Fibroblast of skin of right biceps (primary cell): ENCODE data around the gene SGF29.
A peak's percentile ranks its signal among the peaks of the same experiment; 100 is the strongest.
"Not testable (repeated sequence)": the region's sequence is repeated elsewhere in the genome, so short reads cannot be mapped to it uniquely, and the experiment has no call there.

Experiments used
- DNase-seq: peaks from one replicate; pipeline ENCODE4 v3.0.0-alpha.2; 2013

SGF29 gene

DNA sequence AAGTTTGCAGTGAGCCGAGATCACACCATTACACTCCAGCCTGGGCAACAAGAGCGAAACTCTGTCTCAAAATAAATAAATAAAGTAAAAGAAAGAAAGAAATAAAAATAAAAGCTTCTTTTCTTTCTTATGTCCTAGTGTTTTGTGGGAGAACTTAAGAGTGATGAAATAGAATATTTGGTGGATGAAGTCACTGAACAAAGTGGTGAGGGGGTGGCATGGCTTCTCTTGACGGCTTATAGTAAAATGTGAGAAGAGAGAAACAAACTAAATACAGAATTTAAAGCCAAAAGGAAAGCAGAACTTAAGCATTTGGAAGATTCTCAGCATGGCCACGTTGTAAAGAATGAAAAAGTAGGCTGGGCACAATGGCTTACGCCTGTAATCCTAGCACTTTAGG, 15.3 kb downstream of the SGF29 start:
- peak; percentile 46 for DNase-seq

DNA sequence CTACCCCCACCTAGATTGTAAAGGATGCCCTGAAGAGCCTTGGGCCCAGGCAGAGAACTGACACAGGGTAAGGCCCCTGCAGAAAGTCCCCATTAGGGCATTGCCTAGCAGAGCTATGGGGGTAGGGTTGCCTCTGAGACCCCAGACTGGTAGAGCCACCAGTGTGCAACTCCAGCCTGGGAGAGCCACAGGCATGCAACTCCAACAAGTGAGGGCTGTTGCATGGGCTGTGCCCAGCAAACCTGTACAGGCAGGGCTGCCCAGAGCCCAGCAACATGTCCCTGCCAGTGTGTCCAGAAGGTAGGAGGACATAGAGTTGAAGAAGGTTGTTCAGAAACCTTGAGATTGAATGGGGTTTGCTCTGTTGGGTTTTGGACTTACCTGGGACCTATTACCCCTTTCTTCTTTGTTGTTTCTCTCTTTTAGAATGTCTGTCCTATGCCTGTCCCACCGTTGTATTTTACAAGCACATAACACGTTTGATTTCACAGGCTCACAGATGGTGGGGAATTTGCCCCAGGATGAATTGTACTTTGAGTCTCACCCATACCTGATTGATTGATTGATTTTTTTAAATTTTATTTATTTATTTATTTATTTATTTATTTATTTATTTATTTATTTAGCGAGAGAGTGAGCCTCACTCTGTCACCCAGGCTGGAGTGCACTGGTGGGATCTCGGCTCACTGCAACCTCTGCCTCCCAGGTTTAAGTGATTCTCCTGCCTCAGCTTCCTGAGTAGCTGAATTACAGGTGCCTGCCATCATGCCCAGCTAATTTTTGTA, 16.4 kb downstream of the SGF29 start:
- no peak for DNase-seq

DNA sequence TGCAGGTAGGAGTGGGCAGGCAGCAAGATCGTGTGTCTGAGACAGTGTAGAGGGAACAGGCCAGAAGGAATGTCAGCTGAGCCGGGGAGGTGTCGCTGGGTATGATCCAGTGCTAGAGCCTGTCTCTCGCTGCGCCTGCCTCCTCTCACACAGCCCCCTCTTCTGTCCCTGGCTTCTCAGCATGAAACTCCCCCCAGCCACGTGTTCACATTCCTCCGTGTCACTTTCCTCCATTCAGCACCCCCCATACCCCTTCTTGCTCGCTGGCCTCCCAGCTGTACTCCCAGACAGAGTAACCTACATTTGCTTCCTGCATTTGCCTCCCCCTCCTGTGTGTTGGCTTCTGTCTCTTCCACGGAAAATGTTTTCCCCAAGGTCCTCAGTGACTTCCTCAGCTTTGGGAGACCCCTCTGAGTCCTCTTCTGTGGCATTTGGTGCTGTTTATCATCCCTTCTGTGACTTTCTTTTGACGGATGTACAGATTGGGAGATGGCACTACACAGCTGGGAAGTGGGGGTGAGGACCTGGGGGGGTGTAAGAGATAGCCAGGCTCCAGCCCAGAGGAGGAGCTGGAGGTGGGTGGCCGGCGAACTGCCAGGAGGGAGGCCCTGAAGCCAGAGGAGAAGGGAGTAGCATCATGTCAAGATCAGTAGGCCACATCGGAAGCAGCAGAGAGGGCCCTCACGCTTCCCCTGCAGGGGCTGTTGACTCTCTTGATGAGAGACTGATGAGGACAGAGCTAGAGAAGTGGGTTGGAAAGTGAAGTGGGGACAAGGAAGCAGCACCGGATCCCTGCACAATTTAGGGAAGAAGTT, 19.2 kb downstream of the SGF29 start:
- peak; percentile 74 for DNase-seq

DNA sequence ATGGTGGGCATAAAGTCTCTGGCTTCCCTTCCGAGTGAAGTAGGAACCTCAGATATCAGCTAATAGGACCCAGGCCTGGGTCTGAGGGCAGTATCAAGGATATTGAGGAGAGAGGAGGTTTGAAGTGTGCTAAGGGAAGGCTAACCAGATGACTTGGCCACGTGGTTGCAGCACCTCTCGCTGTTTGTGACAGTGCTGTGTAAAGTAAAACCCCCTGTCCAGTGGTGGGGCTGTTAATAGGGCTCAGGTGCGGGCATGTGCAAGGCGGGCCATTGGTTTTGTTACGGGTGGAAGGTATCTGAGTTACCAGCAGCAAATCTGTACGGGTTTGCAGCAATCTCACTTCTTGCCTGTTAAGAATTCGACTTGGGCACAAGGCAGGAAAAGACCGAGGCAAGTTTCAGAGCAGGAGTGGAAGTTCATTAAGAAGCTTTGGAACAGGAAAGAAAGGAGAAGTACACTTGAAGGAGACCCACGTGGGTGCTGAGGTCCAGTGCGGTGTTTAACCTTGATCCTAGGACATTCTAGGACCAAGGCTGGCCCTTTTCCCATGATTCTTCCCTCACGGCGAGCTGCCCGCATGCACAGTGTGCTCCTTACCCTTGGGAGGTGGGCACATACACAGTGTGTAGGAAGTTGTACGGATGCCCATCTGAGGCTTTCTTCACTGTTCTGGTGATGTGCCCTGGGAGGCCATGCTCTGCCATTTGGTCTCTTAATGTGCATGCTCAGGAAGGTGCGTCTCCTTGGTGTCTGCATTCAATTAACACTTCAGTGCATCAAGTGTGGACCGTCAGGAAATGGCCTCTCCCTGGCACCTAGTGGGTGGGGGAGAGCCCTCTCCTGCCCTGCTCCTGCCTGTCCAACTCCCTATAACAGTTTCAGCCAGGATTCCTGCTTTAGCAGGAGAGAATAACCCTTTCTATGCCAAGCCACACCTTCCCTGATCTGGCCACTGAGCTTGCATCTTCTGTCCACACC, 20.3 kb downstream of the SGF29 start:
- DNase-seq = no peak

DNA sequence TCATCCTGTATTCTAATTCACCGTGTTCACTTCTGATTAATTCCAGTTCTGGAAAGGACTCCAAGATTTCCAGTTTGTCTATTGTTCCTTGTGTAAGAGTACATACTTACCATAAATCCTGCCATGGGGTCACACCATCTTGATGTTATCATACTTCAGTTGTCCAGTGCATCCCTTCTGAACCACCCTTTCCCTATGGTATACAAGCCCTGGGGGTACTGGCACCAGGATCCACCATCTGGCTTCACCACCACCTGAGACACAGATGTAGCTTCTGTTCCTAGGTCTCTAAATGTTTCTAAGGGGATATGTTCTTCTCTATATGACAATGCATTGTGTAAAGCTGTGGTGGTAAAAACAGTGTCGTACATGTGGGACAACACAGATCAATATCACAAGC, 21.2 kb downstream of the SGF29 start:
- no peak for DNase-seq

DNA sequence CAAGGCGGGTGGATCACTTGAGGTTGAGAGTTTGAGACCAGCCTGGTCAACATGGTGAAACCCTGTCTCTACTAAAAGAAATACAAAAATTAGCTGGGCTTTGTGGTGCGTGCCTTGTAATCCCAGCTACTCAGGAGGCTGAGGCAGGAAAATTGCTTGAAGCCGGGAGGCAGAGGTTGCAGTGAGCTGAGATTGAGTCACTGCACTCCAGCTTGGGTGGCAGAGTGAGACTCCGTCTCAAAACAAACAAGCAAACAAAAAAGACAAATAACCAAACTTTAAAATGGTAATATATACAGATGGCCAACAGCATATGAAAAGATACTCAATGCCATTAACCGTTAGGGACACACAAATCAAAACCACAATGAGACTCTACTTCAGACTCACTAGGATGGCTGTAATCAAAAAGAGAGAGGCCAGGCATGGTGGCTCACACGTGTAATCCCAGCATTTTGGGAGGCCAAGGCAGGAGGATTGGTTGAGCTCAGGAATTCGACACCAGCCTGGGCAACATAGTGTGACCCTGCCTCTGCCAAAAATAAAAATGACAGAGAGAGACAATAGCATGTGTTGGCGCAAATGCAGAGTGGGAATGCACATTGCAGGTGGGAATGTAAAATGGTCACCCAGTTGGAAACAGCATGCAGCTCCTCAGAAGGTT, 21.9 kb downstream of the SGF29 start:
- DNase-seq = no peak

DNA sequence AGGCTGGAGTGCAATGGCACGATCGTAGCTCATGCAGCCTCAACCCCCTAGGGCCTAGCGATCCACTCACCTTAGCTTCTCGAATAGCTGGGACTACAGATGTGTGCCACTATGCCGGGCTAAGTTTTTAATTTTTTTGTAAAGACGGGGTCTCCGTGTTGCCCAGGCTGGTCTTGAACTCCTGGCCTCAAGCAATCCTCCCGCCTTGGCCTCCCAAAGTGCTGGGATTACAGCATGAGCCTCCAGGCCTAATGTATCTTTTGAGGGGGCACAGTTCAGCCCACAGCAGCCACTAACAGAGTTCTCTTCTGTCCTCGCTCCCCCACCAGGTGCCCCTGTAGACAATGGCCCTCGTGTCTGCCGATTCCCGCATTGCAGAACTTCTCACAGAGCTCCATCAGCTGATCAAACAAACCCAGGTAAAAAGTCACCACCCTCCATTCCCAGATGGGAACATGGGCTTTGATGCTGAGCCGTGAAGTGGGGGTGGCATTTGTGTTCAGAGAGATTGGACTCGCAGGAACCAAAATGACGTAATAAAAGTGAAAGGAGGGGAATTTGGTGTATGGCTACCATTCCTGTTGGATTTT, 27.1 kb downstream of the SGF29 start:
- DNase-seq = no peak

DNA sequence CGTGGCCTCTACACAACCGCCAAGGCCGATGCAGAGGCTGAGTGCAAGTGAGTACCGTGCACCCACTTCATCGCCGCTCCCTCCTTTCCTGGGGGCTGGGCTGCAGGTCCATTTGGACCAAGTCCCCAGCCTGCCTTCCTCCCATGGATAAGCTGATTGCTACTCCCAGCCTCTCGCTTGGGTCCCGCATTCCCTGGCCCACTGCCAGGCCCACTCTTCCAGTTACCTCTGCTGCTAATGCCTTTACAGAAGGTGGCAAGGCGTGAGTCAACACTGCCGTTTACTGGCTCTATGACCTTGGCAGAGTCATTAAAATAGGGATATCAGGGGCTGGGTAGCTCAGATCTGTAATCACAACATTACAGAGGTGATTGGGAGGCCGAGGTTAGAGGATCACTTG, 32.0 kb downstream of the SGF29 start:
- DNase-seq = no peak

DNA sequence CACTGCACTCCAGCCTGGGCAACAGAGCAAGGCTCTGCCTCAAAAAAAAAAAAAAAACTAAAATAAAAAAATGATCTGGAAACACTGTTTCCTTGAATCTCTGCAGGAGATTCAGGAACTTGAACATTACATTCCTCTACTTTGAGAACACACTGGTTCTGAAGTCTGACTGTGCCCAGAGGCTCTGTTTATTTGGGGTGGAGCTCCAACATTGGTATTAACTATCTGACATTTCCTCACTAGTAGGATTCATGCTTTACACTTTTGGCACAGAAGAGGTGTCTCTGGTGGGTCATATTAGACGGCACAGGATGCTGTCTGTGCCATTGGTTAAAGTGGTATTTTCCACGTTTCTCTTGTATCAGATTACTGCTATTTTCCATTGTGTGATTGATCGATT, 32.7 kb downstream of the SGF29 start:
- no peak for DNase-seq

DNA sequence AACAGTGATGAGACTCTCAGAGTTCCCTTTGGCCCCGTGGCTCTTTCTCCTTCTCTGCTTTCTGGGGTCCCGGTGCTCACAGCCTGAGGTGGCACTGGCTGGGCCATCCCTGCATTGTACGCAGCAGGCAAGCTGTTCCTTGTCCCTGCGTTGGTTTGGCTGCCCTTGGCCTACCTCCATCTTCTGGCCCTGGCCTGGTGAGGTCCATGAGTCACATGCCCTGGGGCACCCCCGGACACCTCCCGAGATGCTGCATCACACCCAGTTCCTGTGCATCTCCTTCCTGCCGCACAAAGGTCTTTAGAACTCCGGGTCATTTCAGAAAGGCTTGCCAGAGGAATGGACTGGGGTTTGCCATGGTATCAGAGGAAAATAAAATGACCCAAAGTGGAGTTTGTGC, 33.7 kb downstream of the SGF29 start:
- no peak for DNase-seq

DNA sequence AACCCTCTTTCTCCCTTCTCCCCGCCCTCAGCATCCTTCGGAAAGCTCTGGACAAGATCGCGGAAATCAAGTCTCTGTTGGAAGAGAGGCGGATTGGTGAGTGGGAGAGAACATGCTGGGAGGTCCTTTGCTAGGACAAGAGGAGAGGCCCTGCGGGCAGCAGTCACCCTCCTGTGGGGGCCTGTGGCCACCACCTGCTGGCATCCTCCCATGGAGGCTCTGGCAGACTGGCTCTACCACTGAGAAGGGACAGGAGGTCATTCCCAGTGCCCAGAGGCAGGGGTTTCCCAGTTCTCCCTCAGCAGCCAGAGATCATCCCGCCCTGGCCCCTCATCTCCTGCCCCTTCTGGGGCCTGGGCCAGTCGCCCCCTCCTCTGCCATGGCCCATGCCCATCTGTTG, 35.3 kb downstream of the SGF29 start:
- no peak for DNase-seq

DNA sequence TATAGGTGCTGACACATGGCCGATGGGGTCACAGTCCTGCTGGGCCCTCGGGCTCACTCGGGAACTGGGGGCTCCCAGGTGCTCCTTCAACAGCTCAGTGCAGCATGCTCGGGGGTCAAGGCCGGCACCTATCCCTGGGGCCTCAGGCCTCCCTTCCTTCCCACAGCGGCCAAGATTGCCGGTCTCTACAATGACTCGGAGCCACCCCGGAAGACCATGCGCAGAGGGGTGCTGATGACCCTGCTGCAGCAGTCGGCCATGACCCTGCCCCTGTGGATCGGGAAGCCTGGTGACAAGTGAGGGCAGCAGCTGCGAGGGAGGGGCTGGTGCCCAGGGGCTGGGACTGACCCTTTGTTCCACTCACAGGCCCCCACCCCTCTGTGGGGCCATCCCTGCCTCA, 36.2 kb downstream of the SGF29 start:
- DNase-seq = no peak

DNA sequence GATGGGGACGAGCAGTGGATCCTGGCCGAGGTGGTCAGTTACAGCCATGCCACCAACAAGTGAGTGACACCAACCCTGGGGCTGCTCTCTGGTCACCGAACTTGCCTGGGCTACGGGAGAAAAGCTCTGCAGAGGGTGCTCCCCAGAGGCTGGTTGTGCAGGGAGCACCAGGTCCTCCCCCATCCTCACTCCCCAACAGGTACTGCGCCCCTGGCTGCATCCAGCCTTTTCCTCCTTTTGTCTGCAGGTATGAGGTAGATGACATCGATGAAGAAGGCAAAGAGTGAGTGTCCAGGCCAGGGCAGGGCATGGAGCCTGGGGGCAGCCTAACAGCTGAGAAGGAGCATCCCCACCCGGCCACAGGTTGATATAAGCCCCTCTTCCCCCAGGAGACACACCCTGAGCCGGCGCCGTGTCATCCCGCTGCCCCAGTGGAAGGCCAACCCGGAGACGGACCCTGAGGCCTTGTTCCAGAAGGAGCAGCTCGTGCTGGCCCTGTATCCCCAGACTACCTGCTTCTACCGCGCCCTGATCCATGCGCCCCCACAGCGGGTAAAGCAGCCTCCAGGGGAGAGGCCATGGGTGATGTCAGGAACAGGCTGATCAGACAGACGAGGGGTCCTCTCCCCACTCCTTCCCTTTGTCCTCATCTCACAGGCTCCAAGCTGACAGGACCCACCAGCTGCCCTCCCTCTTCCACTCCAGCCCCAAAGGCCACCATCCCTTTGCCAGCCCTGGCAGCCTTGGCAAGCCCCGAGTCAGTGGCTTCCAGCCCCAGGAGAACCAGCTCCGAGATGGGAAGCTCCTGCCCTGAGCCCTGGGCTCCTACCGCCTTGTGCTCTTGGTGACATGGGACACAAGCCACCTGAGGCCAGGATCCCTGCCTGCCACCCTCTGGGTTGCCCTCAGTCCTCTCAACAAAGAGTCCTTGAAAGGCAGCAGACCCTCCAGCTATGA, 36.9 kb downstream of the SGF29 start:
- DNase-seq = no peak

DNA sequence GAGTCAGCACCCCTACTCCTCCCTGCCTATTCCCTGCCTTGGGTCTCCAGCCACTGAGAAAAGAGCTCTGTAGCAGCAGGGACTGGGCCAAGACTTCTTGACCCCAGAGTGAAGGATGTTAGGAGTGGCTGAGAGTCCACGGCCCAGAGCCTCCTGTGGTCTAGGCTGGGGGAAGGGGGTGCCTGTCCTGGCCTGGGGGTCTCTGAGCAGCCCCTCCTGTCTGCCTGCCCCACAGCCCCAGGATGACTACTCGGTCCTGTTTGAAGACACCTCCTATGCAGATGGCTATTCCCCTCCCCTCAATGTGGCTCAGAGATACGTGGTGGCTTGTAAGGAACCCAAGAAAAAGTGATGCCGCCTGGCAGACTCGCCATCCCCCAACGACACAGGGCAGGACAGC, 37.6 kb downstream of the SGF29 start:
- DNase-seq = no peak

DNA sequence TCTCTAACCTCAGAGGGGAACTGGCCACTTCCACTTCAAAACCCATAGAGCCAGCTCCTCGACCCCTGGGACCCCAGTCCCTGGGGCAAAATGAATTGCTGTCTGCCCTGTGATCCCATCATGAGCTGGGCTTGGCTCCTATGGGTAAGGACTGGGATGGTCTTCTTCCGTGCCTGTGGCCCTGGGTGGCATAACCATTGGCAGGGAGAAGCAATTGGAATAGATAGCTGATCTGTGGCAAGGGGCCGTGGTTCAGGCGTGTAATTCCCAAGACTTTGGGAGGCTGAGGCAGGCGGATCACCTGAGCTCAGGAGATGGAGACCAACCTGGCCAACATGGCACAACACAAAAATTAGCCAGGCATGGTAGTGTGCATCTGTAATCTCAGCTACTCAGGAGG, 38.8 kb downstream of the SGF29 start:
- no peak for DNase-seq

DNA sequence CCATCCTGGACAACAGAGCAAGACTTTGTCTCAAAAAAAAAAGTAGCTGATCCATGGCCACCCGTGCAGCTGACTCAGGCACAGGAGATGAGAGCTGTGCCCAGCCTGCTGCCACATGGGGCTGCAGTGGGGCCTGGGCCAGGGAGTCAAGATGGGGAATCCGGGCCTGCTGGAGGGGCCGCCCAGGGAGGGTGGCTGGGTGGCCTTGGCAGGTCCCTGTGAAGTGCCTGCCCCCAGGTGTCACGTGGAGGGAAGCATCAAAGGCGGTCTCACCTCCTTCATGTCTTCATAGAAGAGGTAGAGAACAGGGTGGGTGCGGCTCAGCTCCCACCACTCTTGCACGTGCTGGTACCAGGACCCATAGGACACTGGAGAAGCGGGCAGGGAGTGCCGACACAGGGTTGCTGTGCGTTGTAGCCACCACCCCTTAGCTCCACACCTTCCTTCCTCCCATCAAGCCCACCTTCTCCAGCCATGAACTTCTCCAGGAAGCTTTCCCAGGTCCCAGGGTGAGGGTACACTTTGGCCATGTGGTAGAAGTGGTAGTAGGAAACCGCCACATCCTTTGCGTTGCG, 39.3 kb downstream of the SGF29 start:
- DNase-seq = no peak

DNA sequence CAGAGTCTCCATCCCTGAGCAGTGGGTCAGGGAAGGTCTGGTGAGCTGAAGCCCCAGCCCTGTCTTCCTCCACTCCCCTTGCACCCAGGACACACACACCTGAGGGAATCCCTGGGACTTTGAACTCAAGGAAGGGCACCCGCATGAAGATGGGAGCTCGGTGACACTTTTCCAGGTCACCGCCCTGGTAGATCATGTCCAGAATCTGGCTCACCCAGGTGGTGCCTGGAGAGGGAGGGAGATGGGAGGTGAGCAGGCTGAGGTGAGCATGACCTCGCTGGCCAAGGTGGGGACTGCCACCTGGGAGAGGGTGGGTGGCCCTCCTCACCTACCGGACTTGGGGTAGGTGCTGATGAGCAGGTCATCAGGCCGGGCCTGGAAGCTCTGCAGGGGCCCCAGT, 41.7 kb downstream of the SGF29 start:
- not testable (repeated sequence) for DNase-seq

DNA sequence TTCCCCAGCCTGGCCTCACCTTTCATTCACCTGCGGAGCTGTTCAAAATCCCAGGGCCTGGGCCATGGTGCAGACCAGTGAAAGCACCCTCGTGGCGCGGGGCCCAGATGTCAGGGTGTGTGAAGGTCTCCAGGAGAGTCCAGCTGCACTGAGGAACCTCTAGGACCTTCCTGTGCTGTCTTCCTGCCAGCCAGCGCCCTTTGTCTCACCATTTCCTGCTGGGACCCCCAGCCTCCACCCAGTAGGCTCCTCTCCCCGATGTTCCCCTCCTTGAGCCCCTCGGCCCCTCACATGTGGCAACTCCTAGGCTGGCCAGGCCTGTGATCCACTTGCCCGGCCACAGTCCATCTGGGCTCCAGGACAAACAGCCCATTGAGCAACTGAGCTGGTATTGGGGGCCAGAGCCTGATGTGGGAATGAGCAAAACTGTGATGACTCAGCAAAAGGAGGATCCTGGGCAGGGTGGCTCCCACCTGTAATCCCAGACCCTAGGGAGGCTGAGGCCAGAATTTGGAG, 42.5 kb downstream of the SGF29 start:
- DNase-seq = no peak

DNA sequence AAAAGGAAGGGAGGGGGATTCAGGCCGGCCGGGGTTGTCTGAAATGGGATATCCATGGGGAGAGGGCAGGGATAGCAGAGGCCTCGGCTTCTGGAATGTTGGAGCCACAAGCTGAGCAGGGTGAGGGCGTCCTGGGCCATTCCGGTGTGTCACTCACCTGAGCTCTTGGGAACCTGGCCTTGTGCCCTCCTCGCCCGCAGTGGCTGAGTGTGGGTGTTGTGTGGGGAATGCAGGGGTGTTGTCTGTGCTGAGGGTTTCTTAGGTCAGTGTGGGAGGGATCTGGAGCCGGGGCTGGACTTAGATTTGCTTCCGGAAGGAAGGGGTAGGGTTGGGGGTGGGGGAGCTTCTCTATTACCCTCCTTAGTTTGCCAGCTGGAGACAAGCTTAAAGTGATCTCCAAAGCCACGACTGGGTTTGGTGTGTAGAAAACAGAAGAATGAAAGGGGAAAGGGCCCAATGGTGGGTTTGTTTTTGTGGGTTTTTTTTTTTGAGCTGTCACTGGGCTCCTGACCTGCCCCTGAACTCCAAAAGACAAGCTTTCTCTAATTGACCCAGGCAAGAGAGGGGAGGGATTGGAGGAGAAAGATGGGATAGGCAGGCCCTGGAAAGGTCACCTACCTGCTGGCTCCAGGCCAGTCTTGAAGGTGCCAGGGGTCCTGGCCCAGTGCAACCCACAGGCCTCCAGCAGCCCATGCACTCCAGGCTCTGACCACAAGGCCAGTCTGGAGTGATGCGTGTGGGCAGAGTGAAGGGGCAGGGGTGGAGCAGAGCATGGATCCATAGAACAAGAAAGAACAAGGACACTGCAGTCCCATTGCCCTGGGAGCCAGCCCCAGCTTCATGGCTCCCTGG, 43.3 kb downstream of the SGF29 start, which contains the start of gene SULT1A2:
SULT1A2 (minus strand) TSS at position 211 of the 852 bp plus-strand sequence. CDS start 1,120 bp downstream, outside the sequence.
- no peak for DNase-seq
